CD4-positive, alpha-beta T cell treated with Interleukin-17A for 1 hour (primary cell): Measurements from ENCODE around the gene BPIFB3.

Source experiments
- DNase-seq: peaks from one replicate; pipeline ENCODE4 v3.0.0-alpha.2; 2020

The BPIFB3 gene

DNA sequence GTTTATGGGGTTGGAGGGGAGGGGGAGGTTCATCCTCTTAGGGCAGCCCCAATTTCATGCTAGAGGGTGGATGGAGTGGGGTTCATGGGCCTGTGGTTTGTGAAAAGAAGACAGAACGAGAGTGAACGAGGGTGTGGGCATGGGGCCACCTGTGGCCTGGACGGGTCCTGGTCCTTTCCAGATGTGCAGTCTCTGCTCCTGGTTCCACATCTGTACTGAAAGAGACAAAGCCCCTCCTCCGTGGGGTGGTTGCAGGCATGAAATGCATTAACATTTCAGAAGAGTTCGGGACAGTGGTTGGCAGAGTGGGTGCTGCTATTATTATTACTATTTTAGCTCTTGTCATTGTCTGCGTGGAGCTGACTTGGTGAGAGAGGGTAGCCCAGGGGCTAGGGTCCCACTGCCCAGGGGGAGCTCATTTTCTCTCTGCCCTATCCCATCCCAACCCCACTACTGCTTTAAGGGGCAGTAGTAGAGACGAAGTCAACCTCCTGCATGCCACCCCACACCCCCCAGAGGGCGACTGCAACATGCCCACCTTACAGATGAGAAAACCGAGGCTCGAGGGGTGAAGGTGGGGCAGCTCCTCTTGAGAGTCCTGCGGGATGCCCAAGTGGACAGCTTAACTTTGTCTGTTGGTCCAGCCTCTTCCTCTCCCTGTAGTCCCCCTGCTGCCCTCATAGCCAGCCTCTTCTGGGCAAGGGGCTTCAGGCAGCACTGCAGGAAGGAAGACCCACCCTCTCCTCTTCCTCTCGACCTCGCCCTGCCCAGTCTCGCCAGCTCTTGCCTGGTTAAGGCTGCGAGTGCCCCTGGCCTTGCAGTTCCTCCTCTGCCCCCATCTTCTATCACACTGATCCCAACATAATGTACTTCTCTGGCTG, 37.8 kb upstream of the BPIFB3 start:
- no peak for DNase-seq

DNA sequence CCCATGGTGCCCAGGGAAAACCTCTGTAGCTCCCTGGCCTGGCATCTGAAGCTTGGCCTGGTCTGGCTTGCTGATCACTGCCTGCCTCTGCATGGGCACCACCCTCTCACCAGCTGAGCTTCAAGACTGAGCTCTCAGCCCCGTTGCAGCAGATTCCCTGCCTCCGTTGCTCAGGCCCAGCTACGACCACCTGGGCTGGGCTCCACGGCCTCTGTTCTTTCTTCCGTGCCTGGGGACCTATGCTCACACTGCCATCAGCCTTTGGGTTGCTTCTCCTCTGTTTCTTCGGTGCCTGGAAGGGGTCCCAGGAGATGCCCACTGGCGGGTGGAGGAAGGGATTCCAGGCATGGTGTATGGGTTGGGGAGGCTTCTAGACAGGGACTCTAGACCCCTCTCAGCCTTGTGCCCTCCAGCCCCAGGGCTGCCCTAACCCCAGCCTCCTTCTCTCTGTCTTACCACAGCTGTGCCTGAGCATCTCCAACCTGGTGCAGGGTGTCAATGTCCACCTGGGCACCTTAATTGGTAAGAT, 37.1 kb upstream of the BPIFB3 start:
- no peak for DNase-seq

DNA sequence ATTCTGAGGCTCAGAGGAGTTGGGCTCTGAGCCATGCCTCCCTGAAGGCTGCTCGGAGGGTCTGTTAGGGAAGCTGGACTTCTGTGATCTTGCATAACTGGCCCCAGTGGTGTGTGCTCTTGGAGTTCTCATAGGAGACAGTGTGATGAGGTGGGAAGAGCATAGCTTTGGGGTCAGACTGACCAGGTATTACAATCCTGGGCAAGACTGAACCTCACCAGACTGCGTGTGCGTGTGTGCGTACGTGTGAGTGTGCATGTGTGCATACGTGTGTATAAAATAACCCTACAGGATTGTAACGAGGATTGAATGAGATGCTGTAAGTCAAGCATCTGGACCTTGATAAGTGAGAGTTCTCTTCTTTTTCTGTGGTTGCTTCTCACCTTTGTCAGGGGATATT, 36.2 kb upstream of the BPIFB3 start:
- no peak for DNase-seq

DNA sequence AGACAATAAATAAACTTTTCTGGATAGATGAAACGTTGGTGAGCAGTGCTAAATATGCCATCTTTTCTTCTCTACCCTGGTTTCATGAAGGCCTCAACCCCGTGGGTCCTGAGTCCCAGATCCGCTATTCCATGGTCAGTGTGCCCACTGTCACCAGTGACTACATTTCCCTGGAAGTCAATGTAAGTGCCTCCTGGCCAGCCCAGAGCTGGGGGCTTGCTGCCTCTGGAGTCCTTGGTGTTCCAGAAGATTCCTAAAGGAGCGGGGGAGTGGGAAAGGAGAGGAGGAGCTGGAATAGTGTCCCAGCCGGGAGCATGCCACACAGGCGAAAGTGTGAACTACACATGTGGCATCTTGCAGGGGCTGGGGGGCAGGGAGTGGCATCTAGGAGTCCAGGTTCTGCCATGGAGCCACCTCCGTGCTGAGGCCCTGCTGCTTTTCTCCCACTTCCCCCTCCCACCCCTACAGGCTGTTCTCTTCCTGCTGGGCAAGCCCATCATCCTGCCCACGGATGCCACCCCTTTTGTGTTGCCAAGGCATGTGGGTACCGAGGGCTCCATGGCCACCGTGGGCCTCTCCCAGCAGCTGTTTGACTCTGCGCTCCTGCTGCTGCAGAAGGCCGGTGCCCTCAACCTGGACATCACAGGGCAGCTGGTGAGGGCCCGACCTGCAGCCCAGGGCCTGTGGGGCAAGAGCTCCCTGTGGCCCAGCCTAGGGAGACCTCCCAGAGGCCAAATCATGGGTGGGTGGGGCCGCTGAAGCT, 35.4 kb upstream of the BPIFB3 start:
- no peak for DNase-seq

DNA sequence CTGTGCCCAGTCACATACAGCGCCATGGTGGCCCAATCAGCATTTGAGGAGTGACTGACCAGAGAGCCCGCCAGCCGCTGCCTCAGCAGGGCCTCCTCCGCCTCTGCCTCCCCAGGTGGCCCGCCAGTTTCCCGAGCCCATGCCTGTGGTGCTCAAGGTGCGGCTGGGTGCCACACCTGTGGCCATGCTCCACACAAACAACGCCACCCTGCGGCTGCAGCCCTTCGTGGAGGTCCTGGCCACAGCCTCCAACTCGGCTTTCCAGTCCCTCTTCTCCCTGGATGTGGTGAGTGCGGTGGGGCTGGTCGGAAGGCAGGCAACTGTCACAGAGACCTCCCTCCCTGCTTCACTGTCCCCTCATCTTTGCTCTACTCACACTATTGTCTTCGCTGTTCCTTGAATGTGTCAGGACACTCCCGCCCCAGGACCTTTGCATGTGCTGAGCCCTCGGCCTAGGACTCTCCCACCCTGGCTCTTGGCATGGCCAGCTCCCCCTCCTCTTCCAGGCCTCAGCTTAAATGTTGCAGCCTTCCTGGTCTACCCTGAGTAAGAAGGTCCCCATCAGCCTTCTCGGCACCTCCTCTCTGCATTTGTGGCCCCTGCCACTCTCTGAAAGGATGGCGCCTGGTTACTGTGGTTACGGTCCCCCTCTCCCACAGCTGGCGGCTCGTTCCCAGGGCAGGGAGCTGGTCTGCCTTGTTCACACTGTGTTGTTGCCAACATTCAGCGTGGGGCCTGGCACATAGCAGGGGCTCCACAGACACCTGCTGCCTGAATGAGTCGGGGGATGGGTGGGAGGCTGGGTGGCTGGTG, 34.0 kb upstream of the BPIFB3 start:
- DNase-seq, result no peak

DNA sequence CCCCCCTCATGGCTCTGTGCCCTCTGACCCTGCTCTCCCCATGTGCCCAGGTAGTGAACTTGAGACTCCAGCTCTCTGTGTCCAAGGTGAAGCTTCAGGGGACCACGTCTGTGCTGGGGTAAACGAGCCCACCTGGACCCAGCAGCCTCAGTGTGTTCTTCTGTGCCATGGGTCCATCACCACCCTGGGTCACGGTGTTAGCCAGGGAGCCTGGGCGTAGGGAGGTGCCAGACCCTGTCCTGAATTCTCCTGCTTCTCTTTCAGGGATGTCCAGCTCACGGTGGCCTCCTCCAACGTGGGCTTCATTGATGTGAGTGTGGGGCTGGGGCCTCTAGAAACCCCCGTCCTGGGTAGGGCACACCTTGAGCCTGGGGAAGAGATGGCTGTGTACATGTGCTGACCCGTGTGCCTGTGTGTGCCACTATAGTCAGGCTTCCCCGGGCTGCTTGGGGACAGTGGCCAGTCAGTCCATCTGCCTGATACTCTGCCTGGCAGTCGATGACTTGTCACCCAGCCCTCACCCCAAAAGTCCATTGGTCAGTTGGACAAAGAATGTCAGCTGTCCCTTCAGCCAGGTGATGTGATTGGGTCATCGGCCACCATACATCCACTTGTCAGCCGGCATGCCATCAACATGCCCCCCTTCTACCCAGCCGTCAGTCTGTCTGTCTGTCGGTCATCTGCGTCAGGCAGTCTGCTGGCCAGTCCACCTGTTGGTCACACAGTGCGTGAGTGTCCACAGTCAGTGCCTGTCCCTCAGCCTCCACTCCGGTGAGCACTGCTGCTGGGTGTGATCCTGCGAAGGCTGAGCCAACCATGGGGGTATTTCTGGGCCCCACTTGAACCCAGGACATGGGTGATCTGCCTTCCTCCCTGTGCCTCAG, 33.2 kb upstream of the BPIFB3 start:
- DNase-seq, result no peak

DNA sequence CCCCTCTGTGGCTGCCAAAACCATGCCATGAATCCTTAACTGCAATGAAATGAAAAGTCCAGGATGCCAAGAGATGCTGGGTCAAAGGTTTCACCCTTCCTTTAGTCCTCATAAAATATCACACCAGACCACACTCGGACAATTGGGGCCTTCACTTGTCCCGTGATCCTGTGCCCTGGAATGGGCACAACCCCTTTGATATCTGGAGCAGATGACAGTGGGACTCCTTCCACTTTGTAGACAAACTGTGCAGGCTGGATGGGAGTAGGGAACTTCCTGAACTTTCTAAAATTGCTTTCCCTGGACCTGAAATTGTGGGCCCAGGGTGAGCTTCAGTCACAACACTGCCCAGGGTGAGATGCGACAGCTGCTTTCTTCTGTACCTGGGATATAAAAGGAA, 31.8 kb upstream of the BPIFB3 start:
- no peak for DNase-seq

DNA sequence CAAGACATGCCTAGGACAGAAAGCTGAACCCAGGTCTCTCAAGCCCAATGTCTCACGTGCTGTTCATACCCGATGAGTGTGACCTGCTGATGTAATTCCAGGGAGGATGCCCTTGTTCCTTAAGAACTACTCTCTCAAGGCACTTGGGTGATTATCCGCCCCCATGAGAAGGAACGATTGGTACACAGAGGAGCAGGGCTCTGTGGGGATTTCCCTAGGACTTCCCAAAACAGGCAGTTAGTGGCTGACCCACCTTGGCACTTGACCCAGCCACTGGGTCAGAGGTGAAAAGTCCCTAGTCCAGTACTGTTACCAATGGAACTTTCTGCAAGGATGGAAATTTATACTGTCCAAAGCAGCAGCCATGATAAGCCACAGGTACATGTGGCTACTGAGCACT, 31.4 kb upstream of the BPIFB3 start:
- no peak for DNase-seq

DNA sequence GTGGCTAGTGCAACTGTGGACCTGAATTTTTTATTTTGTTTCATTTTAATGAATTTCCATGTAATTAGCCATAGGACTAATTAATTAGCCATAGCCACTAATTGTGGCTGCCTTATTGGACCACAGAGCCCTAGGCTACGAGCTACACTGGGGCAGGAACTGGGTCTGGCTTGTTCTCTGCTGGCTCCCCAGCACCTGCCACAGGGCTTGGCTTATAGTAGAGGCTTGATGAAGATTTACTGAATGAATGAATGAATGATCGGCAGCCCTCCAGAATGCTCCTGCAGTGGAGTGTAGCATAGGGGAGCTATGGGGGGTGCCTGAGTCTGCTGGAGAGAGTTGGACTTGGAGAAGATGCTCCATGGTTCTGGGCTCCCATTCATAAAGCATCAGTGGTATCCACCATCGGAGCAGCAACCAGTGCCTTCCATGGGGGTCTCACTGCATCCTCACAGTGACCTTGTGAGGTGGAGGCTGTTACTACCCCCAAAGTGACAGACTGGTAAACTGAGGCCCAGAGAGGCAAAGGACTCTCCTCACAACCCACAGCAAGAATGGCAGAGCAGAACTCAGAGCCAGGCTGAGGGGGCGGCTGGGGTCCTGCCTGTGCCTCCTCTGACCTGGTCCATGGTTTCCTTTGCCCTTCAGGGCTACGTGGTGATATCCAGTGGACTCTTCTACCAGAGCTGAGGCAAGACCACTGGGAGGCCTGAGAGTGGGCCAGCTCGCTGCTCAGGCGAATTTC, 30.8 kb upstream of the BPIFB3 start:
- no peak for DNase-seq

DNA sequence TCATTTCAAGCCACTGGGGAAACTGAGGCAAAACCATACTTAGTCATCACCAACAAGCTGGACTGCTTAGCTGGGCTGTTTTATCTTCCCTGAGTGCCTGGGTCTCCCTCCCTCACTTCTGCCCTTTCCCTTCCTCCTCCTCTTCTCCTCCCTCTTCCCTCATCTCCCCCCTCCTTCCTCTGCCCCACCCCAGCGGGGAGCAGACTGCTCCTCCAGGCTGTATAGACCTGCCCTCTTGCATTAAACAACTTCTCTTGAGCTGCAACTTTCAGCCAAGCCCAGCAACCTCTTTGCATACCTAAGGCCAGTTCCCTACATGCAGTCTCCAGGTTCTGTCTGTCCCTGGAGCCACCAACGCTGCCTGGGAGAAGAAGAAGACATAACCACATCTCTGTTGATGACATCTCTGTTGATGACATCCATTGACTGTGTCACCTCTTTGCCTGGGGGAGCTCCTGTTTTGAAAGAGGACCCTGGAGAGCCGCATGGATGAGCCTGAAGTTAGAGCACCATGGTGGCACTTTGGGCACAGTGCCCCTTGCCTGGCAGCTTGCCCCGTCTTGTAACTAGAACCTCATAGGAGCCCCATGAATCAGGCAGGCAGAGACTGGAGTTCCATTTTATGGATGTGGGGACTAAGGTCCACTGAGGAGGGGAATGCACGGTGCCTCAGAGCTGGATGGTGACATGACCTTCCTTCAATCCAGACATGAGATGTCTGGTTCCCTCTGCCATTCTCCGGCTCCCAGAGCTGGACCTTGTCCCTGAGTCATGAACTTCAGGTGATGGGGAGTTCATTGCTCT, 30.1 kb upstream of the BPIFB3 start:
- no peak for DNase-seq

DNA sequence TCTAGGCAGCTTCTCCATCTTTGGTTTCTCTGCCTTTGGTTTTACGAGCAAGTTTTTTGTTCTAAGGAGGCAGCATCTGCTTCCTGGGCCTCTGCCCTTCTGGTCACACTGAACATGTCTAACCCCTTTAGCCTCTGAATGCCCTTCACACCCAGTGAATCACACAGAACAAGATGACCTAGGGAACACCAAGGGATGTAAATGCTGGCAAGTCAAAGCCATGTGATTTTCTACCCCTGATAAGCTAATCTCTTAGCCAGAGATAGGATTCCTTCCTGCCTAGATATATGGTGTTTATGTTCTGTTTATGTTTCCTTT, 29.5 kb upstream of the BPIFB3 start:
- DNase-seq, result no peak

DNA sequence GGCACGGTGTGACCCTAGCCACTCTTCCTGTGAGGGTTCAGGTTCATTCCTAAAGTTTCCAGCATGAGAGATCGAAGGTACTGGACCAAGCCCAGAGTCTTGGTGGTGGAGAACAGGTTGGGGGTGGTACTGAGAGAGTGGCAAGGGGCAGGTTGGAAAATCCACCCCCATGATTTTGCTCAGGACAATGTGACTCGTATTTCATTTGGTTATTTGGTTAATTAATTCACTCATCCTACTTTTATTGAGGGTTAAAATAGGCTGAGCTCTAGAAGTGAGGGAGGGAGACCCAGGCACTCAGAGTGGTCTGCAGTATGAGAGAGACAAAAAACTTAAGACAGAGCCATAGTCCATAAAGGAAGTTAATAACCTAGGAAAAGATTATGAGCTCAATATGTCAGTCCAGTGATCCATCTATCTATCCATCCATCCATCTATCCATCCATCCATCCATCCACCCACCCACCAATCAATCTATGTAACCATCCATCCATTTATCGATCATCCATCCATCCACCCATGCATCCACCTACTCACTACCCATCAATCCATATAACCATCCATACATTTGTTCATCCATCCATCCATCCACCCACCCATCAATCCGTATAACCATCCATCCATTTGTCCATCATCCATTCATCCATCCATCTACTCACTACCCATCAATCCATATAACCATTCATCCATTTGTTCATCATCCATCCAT, 28.9 kb upstream of the BPIFB3 start:
- DNase-seq, result no peak

DNA sequence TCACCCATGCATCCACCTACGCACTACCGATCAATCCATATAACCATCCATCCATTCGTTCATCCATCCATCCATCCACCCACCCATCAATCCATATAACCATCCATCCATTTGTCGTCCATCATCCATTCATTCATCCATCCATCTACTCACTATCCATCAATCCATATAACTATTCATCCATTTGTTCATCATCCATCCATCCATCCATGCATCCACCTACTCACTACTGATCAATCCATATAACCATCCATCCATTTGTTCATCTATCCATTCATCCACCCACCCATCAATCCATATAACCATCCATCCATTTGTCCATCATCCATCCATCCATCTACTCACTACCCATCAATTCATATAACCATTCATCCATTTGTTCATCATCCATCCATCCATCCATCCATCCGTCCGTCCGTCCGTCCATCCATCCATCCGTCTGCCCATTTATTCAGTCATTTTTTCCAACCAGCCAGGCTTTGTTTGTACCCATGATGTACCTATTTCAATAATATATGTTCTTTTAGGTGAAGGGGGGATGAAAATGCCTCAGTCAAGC, 28.3 kb upstream of the BPIFB3 start:
- DNase-seq, result no peak

DNA sequence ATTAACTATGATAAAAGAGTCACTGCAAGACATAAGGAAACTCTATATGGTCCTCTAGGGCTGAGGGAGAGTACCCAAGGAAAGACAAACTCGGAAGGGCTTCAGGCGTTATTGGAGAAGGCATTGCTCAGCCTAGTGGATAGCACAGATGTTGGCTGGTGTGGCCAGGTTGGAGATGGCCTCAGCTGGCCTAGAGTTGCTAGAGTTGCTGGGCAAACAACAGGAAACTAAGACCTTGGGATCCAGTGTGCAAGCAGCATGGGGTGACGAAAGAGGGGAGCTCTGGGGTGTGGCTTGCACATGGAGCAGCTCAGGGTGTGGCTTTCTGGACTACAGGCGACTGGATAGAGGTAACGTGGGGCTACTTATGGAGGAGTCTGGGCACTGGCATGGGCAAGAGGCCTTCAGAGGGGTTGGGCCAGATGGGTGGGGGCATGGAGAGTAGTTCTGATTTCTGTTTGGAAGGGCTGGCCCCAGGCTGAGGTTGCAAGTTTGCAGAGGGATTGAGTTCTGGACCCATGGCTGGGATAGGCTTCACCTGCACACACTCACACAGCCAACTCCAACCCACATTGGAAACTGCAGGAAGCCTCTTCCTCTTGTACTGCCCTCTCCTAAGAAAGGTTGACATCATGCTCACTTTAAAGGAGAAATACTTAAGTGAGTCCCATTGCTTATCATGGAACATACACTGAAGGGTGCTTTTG, 27.5 kb upstream of the BPIFB3 start:
- no peak for DNase-seq

DNA sequence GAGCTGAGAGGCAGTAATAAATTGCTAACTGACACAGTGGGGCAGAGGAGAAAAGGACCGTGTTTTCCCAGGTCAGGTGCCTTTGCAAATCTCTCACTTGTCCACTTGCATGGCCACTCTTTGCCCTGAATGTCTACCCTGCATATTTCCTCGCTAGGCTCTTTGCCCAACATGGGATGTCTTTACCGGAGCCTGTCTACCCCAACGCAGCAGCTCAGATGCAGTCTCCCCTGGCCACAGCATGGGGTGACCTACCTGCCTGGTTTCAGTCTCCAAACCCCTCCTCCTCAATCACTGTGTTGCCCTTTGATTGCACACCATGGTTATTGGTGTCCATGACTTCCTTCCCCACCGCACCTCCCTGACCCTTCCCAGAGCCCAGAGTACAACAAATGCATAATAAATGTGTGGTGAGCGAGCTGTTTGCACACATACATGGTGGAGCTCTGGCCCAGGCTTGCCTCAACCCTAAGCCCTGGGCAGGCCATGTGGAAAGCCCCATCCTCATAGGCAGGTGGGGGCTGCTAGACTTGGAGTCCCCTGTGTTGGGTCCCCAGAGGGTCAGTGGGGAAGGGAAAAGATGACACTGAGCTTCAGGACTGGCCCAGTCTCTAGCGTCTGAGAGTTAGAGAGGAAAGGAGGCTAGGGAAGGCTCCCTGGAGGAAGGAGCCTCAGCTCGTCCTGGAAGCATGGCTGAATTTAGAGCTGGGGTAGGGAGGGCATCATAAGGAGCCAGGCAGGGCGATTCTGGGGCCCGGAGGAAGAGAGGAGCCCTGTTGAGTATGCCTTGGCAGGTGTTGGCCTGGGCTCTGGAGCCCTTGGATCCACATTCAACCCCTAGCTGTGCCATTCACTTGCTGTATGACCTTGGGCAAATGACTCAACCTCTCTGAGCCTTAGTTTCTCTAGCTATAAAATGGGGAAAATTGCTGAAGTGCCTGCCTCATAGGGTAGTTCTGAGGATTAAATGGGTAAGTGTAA, 26.6 kb upstream of the BPIFB3 start:
- DNase-seq, result no peak

DNA sequence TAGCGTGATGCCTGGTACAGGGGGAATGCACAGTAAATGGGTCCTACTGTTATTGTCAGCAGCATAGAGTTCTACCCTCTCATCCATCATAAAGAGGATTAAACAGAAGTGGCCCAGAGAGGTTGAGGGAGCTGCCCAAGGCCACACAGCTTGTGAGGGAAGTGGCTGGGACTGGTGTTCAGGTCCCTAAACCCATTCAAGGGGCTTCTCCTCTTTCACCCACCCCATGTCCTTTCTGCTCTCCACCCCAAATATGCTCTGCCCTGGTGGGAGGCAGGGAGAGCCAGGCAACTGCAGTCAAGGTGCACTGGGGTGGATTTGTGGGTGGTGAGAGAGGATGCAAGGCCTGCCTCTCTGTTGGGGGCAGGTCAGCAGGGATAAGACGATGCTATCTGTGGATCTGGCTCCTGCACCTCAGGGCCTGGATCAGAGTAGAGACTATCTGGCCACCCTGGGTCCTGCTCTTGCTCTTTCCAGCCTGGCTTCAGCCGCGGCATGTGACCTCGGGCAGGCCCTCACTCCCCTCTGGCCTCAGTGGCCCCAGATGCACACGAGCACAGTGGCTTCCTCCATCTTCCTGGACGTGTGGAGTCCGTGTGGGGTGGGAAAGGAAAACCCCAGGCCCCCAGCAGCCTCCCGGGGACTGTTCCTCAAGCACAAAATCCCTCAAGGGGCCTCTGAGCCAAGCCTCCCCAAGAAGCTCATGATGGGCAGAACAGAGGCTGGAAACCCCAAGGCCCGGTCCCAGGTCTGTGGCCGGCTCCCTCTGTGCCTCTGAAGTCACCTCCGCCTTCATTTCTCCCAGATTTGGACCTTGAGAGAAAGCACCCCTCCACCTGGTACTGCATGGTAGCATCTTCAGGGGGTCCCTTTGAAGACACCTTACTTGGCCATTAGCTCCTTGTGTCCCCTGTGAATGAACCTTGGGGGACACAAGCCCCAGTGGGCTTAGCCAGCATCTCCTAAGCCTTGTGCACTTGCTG, 25.6 kb upstream of the BPIFB3 start:
- DNase-seq, result no peak
